Kidney (tissue), 14 donors: Measurements from ENCODE around the gene RBMS3. TPM values are rescaled to one million over a fixed set of nuclear protein-coding genes. Genes with fewer than 3 reads are reported as not detected.
A peak's percentile ranks its signal among the peaks of the same experiment; 100 is the strongest.

Source experiments
- DNase-seq, 5 donors: peaks; one replicate each; pipeline ENCODE4 v3.0.0-alpha.2; 2013 to 2020
- FAIRE-seq: peaks from 2 replicates; lab custom pipeline; 2012; peaks lifted over from hg19 to GRCh38; lab: Jason Lieb, UNC
- H3K27ac ChIP-seq, 2 donors: one replicate each; pipeline ENCODE4 v1.7.0; 2013; ENCODE audit warnings: low read depth in 2 of 2, low read length in 2 of 2, inconsistent platforms in 1 of 2
- H3K27me3 ChIP-seq: one replicate; pipeline ENCODE4 v1.7.1; 2013; ENCODE audit warnings: low read length, inconsistent platforms; ENCODE audit not compliant: control insufficient read depth, insufficient read depth
- H3K36me3 ChIP-seq, 3 donors: one replicate each; pipeline versions ENCODE4 v1.7.0 to v1.7.1; 2013; ENCODE audit warnings: low read length in 3 of 3, control low read depth in 1 of 3, inconsistent platforms in 1 of 3; ENCODE audit not compliant: insufficient read depth in 3 of 3, control insufficient read depth in 2 of 3
- H3K4me1 ChIP-seq, 3 donors: one replicate each; pipeline versions ENCODE4 v1.7.0 to v1.7.1; 2013; ENCODE audit warnings: low read length in 3 of 3, inconsistent platforms in 1 of 3, low read depth in 1 of 3; ENCODE audit not compliant: control insufficient read depth in 2 of 3, insufficient read depth in 2 of 3
- H3K4me3 ChIP-seq, 3 donors: one replicate each; pipeline versions ENCODE4 v1.7.0 to v1.8.1; 2013; ENCODE audit warnings: low read length in 3 of 3, control low read depth in 1 of 3, inconsistent platforms in 1 of 3
- H3K9ac ChIP-seq, 3 donors: one replicate each; pipeline versions ENCODE4 v1.7.0 to v1.7.1; 2013; ENCODE audit warnings: low read length in 3 of 3, control low read depth in 1 of 3, inconsistent platforms in 1 of 3
- H3K9me3 ChIP-seq, 3 donors: one replicate each; pipeline versions ENCODE4 v1.7.0 to v1.7.1; 2013; ENCODE audit warnings: low read length in 3 of 3, control low read depth in 1 of 3, inconsistent platforms in 1 of 3; ENCODE audit not compliant: control insufficient read depth in 2 of 3, insufficient read depth in 1 of 3
- intact Hi-C: fragments of 100-400 bp; cut with DNase I; formaldehyde crosslinking; loops from one replicate; pipeline ENCODE4 v1.11.1; 2022
- polyA plus RNA-seq: library from polyadenylated mRNA; stranded (reverse); fragments of 350-450 nt; fragmentation: Illumina TruSeq; extraction: RNeasy Lipid Tissue Mini Kit (QIAGEN cat#74804); gene quantifications from one replicate; pipeline ENCODE4 v1.2.3, GENCODE V29; 2014; ENCODE audit warnings: low read depth, low replicate concordance; ENCODE audit not compliant: insufficient read depth
- total RNA-seq: library from RNA; stranded (reverse); fragmentation: NEBNext Ultra II Directional; extraction: Animal tissue kit (Norgen Biotek cat#: 25700); gene quantifications from one replicate; pipeline ENCODE4 v1.2.1, GENCODE V29; 2021
- TF ChIP-seq, protein P1 (sequence below): IDR thresholded peaks from 3 replicates; pipeline ENCODE4 v1.5.1; 2012; ENCODE audit warnings: mild to moderate bottlenecking, moderate library complexity, borderline replicate concordance; ENCODE audit not compliant: insufficient read depth; ENCODE audit errors: extremely low read depth
- donor health status: control.
- donor health status: control.
- donor health status: control.
- donor health status: control.
- donor health status: control.
- donor health status: DM: yes; HTN: yes; CAD: no.
- donor health status: Normal renal cell carcinoma (clear cell type).

RBMS3 gene
- total and polyA plus RNA-seq, 2 donors from 2014 or later: 3.2 to 48.8 TPM

DNA sequence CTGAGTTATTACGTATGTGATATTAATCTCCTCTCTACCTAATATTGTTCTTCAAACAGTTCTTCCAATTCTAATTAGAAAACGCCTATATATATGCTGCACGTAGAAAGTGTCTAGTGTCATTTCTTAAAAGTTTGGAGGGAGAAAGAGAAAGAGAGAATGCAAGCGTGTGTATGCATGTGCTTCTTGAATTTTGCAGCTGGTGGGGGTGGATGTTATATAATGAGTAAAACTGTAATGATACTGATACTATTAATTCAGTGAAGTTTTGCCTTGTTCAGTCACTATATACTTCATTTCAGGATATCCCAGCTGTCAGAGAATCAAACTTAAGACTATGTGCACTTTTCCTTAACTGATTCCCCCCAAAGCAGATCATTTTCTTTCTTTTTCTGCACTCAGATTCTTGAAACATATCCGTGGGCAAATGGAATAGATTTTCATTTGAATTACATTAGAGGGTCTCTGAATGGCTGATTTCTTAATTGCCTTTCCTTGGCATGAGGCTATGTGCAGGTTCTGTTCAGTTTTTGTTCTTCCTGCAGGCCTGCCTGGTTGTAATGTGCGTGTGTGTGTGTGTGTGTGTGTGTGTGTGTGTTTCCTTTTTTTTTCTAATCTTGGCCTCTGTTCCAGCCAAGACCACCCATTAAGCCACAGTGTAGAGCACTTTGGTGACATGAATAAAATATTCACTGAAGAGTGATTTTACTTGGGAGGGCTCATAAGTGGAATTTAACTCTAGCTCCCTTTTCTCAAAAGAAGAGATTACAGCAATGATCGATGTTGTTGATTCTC is 617.5 kb downstream of the RBMS3 start:
- H3K4me3 ChIP-seq: no peak overlapping the region
- H3K36me3 ChIP-seq: no peaks in the 10 kb centered on the region
- DNase-seq (peak in 3 of 5 donors; percentile 17 to 74 (median 37)), FAIRE-seq (no peak)
- H3K4me1 ChIP-seq: no peaks in the 10 kb centered on the region
- intact Hi-C loops: no loop called here
- TF ChIP-seq, protein P1, sequence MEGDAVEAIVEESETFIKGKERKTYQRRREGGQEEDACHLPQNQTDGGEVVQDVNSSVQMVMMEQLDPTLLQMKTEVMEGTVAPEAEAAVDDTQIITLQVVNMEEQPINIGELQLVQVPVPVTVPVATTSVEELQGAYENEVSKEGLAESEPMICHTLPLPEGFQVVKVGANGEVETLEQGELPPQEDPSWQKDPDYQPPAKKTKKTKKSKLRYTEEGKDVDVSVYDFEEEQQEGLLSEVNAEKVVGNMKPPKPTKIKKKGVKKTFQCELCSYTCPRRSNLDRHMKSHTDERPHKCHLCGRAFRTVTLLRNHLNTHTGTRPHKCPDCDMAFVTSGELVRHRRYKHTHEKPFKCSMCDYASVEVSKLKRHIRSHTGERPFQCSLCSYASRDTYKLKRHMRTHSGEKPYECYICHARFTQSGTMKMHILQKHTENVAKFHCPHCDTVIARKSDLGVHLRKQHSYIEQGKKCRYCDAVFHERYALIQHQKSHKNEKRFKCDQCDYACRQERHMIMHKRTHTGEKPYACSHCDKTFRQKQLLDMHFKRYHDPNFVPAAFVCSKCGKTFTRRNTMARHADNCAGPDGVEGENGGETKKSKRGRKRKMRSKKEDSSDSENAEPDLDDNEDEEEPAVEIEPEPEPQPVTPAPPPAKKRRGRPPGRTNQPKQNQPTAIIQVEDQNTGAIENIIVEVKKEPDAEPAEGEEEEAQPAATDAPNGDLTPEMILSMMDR: no peak
- no peaks in the 10 kb centered on the region for H3K27me3 ChIP-seq
- no peak overlapping the region for H3K27ac ChIP-seq
- H3K9me3 ChIP-seq: no peaks in the 10 kb centered on the region
- H3K9ac ChIP-seq: no peak overlapping the region

DNA sequence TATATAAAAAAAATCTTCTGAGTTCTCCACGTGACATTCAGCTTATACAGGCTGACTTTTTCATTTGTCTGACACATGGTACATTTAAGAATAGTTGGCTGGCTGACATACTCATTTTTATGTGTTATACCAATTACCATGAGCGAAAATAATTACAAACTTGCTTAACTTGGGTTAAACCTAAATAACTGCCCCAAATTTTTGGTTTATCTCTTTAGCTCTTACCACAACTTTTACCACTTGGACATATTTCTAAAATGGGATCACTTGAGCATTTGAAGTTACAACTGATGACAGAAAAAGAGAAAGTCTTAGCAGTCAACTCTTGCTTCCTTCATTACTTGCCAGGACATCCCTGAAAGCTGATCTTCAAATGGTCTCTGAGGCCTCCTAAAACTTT is 618.1 kb downstream of the RBMS3 start:
- FAIRE-seq (no peak), DNase-seq (no peak)
- intact Hi-C loops: no loop called here

DNA sequence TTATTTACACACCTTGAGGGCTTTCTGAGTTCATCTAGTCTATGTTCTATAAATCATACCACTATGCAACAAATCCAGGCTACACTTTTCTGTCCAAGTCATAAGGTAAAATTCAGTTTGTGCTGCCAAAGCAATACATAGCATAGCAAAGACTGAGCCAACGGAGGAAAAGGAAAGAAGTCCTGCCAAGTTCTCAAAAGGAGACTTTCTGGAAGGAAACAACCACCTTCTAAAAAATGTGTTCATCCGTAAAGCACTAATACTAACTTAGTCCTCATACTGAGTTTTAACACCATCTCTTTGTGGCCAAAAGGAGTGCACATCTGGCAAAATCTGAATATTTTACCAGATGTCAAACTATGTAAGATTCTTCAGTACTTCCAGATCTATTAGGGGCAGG is 620.2 kb downstream of the RBMS3 start:
- H3K4me3 ChIP-seq: no peak overlapping the region
- no peak overlapping the region for H3K9ac ChIP-seq
- DNase-seq (peak in 1 of 5 donors; percentile 29), FAIRE-seq (no peak)
- H3K36me3 ChIP-seq: no peaks in the 10 kb centered on the region
- H3K27ac ChIP-seq: no peak overlapping the region
- TF ChIP-seq, protein P1: no peak
- no peaks in the 10 kb centered on the region for H3K4me1 ChIP-seq
- no peaks in the 10 kb centered on the region for H3K9me3 ChIP-seq
- intact Hi-C loops: no loop called here
- no peaks in the 10 kb centered on the region for H3K27me3 ChIP-seq

More for the DNA sequence above, 618.1 kb downstream of the RBMS3 start:
- no peaks in the 10 kb centered on the region for H3K36me3 ChIP-seq
- no peak overlapping the region for H3K4me3 ChIP-seq
- H3K9me3 ChIP-seq: no peaks in the 10 kb centered on the region
- TF ChIP-seq, protein P1: no peak
- H3K27ac ChIP-seq: no peak overlapping the region
- H3K4me1 ChIP-seq: no peaks in the 10 kb centered on the region
- H3K9ac ChIP-seq: no peak overlapping the region
- no peaks in the 10 kb centered on the region for H3K27me3 ChIP-seq

DNA sequence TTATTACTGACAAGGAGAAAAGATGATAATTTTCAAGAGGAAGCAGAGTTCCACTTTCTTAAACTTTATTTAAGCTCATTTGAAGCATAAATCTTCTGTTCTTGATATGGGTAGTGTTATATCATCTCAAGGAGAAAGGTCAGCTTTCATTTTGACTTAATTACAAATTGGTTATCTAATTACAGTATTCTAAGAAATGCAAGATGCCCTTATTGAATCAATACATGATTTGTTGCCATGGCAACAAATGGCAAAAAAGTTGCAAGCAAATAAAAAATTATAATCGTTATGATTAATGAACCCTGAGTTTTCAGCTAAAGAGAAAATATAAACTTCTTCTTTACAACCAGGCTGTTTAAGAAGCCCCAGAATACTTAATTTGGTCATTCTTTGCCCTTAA is 622.7 kb downstream of the RBMS3 start:
- no peaks in the 10 kb centered on the region for H3K4me1 ChIP-seq
- no peak overlapping the region for H3K9ac ChIP-seq
- DNase-seq: no peak
- no peaks in the 10 kb centered on the region for H3K36me3 ChIP-seq
- intact Hi-C loops: no loop called here
- TF ChIP-seq, protein P1: no peak
- H3K9me3 ChIP-seq: no peaks in the 10 kb centered on the region
- no peak for FAIRE-seq
- H3K27me3 ChIP-seq: no peaks in the 10 kb centered on the region
- H3K4me3 ChIP-seq: no peak overlapping the region
- no peak overlapping the region for H3K27ac ChIP-seq
